Measurements from ENCODE around the gene NR2F6. TPM values are rescaled to one million over a fixed set of nuclear protein-coding genes. Genes with fewer than 3 reads are reported as not detected.

NR2F6 gene
- total and polyA plus RNA-seq, 2 of the 4 experiments (the other 2 are of a cell fraction): 8.4 to 20.5 TPM

- Histone ChIP-seq H3K56ac (ENCODE audit: extremely low read depth, insufficient read depth, low read length) (no peak within 1 kb of the TSS), H3K23ac (ENCODE audit: low read depth, low read length) (no peak within 1 kb of the TSS), H2BK20ac (ENCODE audit: low read depth, low read length) (no peak within 1 kb of the TSS), H4K8ac (ENCODE audit: low read depth in 2 of 2, low read length in 2 of 2) (peak within 1 kb of the TSS in 1 of 2 experiments; percentile 24; a peak in 2 of 4 replicates), H3K9me1 (ENCODE audit: insufficient read depth, low read length) (no peaks in the 10 kb centered on the region), H3K79me1 (ENCODE audit: low read depth in 1 of 2, low read length in 2 of 2) (no peaks in the 10 kb centered on the region), H2AK5ac (ENCODE audit: low read depth, low read length) (no peak within 1 kb of the TSS), H3K4me3 (ENCODE audit: insufficient read depth, low read depth, low read length) (peak within 1 kb of the TSS; percentile 32), H3K4me2 (ENCODE audit: low read depth, low read length) (peak within 1 kb of the TSS; percentile 72), H3K4me1 (ENCODE audit: control insufficient read depth, insufficient read depth, low read length) (no peaks in the 10 kb centered on the region), H2BK120ac (ENCODE audit: low read depth, low read length) (no peak within 1 kb of the TSS), H3K27ac (ENCODE audit: insufficient read depth, low read length) (no peak within 1 kb of the TSS), H4K91ac (ENCODE audit: insufficient read depth, low read depth, low read length) (no peak within 1 kb of the TSS), H2BK15ac (ENCODE audit: low read depth, low read length) (no peak within 1 kb of the TSS), H2BK5ac (ENCODE audit: low read depth, low read length, poor library complexity, severe bottlenecking) (no peak within 1 kb of the TSS), H3K27me3 (ENCODE audit: control insufficient read depth, insufficient read depth, low read length) (no peaks in the 10 kb centered on the region), H3K4ac (ENCODE audit: low read depth, low read length) (no peak within 1 kb of the TSS; the same call in 1 of the 2 replicates), H2AK9ac (replicated peaks; ENCODE audit: low read depth, low read length, poor library complexity) (peak within 1 kb of the TSS; percentile 62), H2AFZ (replicated peaks; ENCODE audit: low read length, poor library complexity) (peak within 1 kb of the TSS; percentile 79), H3K9me3 (ENCODE audit: control insufficient read depth, insufficient read depth, low read length) (no peaks in the 10 kb centered on the region), H3K18ac (ENCODE audit: low read depth, low read length) (no peak within 1 kb of the TSS), H3K36me3 (ENCODE audit: control insufficient read depth, insufficient read depth, low read length) (peaks cover 13% of the 10 kb centered on the region), H3K14ac (replicated peaks; ENCODE audit: low read depth, low read length) (0 out of 2 replicates have a peak within 1 kb of the TSS, but pooled peaks have one; percentile 40), H4K20me1 (ENCODE audit: insufficient read depth, low read length) (no peaks in the 10 kb centered on the region), H3K9ac (ENCODE audit: low read depth, low read length) (no peak within 1 kb of the TSS), H4K5ac (ENCODE audit: low read depth, low read length) (no peak within 1 kb of the TSS)
- intact Hi-C loops (cut with micrococcal nuclease) (loop anchor here (1.0 to 10.0 kb wide), 4 partner anchors 76 to 507 kb away; no protein-coding TSS in a partner anchor), dilution Hi-C loops (cut with HindIII; ENCODE audit: low sequenced_read_pairs, unreplicated experiment) (no loop called here), in situ Hi-C loops (cut with MboI; ENCODE audit: low sequenced_read_pairs) (loop anchor here (10.0 kb wide), 1 partner anchor 77 kb away; no protein-coding TSS in a partner anchor)
- TF ChIP-seq RCOR1 (IDR thresholded peaks at IDR 0.05; ENCODE audit: insufficient replicate concordance, low read length) (no peak), CHD1 (IDR thresholded peaks at IDR 0.05; ENCODE audit: low read depth, low read length) (no peak), POLR2A (IDR thresholded peaks at IDR 0.05; ENCODE audit: low read depth, low read length) (no peak), CEBPB (IDR thresholded peaks at IDR 0.05; ENCODE audit: low read depth, low read length) (no peak), MAZ (IDR thresholded peaks at IDR 0.05; ENCODE audit: borderline replicate concordance, low read depth, low read length) (no peak), NFE2L2 (IDR thresholded peaks at IDR 0.05; ENCODE audit: low read depth, low read length) (no peak), RAD21 (IDR thresholded peaks at IDR 0.05; ENCODE audit: low read length) (no peak), USF2 (IDR thresholded peaks at IDR 0.05; ENCODE audit: low read depth, low read length) (no peak)
- POLR2A ChIA-PET (ENCODE audit: unreplicated experiment): no interaction called here
- WGBS, 2 experiments (ENCODE audit: extremely low coverage in 2 of 2, insufficient read length in 1 of 2): 17% methylated on average over 57 of the region's 75 CpGs; no CpG with 5 or more reads in 1 of the 2 experiments
- ATAC-seq (ENCODE audit: low read depth): peak; percentile 31
- no peak for DNase-seq
- BruUV-seq (replicated peaks): no TSS peak
- CTCF ChIA-PET: interaction anchor here (0.6 to 1.2 kb wide), 2 partner anchors 47 to 179 kb away, joined by 3 to 4 read pairs; no protein-coding TSS in a partner anchor
Observed at GRCh38 chr19:17281391-17282304, 35.9 kb upstream of the NR2F6 start, which contains the start of gene ANKLE1. Gene ANKLE1 (plus strand): TSS chr19:17281901. CDS start chr19:17281921, 20 bp downstream.

Measured in IMR-90 (cell line).